Left colon (tissue), 2 donors: Measurements from ENCODE around the gene AOAH. TPM values are rescaled to one million over a fixed set of nuclear protein-coding genes. Genes with fewer than 3 reads are reported as not detected.
"Not testable (repeated sequence)": the region's sequence is repeated elsewhere in the genome, so short reads cannot be mapped to it uniquely, and the experiment has no call there.

Experiments
- ATAC-seq: fragments of 200-7000 bp; cut with Tn5 transposase; one replicate; pipeline ENCODE4 v1.9.1; 2020; ENCODE audit warnings: mild to moderate bottlenecking, moderate library complexity
- DNase-seq, 2 donors: peaks; one replicate each; pipeline ENCODE4 v3.0.0-alpha.2; 2020
- intact Hi-C, 2 donors: fragments of 100-400 bp; cut with DNase I in 1 of 2; cut with micrococcal nuclease in 1 of 2; formaldehyde crosslinking; loops; one replicate each; pipeline versions ENCODE4 v1.11.2 to v1.14.0; 2022; cut with DNase I, micrococcal nuclease
- total RNA-seq, 2 donors: library from RNA; stranded (reverse); fragmentation: NEBNext Ultra II Directional; extraction: Animal tissue kit (Norgen Biotek cat#: 25700); gene quantifications; one replicate each; pipeline ENCODE4 v1.2.1, GENCODE V29; 2021
- donor health status: DM: no; HTN: no; CAD: no.
- donor health status: DM: yes; HTN: yes; CAD: no.

Gene AOAH
- total RNA-seq, 2 donors from 2014 or later: 31.6 to 32.0 TPM

DNA sequence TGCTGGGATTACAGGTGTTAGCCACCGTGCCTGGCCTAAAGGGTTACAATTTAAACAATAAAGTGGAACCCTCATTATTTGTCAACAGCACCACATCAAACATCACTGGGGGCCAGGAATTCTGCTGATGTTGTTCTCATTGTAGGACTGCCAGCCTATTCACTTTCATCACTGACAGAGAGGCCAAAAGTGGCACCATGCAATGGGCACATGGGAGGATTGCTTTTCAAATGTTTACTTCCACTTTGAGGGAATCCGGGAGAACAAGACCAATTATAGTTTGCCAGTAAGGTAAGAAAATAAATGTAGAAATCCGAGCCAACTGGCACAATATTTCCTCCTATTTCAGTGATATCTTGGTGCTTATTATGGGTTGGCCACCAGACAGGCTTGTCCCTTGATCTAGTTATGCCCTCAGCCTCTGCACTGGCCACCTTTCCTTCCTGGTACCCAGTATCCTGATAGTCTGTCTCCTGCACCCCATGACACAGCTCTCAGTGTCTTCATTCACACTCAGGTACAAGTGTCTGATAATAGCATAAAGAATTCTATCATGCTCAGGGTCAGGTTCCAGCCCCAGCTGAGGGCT lies 252.1 kb downstream of the AOAH start:
- no peak for DNase-seq
- intact Hi-C loops: loop anchor here in 1 of 2 donors (10.0 kb wide), 1 partner anchor 713 kb away; no protein-coding TSS in a partner anchor
- no peak for ATAC-seq

DNA sequence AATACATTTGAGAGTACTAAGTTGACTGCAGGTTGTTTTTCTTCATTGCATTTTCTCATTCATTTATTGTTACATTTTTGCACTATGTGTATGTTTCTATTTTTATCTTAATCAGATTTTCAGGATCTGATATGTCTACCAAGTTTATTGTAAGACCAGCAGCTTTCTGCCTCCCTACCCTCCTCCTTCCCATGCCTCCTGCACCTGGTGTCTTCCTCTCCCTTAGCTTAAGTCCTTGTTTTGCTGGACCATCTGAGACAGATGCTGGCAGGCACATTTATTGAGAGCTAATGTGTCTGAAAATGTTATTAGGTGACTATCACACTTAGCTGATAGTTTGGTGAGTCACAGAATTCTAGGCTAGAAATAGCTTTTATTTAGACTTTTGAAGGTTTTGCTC lies 255.1 kb downstream of the AOAH start:
- ATAC-seq (no peak), DNase-seq (no peak)
- intact Hi-C loops: no loop called here

- no peak for ATAC-seq
- DNase-seq: no peak
- intact Hi-C loops: no loop called here
These were observed 255.8 kb downstream of the AOAH start for GRCh38 chr7:36468370-36469101.

GRCh38 chr7:36466001-36466400 lies 258.3 kb downstream of the AOAH start:
- ATAC-seq, intact Hi-C loops, DNase-seq: not testable (repeated sequence)

DNA sequence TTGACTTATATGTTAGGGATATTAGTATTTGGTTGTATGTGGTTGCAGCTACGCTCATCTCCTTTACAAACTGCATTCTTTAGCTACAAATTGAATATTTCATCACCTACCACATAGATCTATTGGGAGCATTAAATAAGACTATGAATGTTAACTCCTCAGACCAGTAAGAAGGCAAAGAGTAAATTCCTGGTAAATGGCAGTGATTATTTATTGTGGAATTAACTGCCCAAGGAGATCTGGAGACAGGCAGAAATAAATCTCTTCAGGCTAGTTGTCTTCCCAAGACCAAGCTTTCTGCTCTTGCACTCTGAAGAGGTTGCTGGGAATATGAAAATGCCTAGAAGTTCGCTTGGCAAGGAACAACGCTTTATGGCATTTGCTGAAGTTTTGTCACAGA lies 260.0 kb downstream of the AOAH start:
- no peak for DNase-seq
- intact Hi-C loops: no loop called here
- ATAC-seq: no peak
